ENCODE data around the gene EFNA5.

EFNA5 gene

DNA sequence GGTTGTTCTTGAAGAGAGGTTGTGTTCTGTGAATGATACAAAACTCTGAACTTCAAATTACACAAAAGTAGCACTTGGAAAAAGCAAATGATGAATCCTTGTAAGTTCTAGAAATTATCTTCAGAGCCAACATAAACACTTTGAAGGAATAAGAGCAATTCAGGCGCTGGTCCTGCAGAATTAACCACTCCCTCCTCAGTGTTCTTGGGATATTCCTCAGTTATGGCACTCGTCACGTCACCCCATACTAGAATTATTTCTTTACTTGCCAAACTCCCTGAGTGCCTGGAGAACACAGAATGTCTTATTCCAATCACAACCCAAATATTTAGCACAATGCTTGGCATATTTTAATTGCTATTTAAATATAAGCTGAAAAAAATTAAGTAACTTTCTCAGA, 126.3 kb downstream of the EFNA5 start:
- no peak for DNase-seq (ENCODE audit: low spot score)

DNA sequence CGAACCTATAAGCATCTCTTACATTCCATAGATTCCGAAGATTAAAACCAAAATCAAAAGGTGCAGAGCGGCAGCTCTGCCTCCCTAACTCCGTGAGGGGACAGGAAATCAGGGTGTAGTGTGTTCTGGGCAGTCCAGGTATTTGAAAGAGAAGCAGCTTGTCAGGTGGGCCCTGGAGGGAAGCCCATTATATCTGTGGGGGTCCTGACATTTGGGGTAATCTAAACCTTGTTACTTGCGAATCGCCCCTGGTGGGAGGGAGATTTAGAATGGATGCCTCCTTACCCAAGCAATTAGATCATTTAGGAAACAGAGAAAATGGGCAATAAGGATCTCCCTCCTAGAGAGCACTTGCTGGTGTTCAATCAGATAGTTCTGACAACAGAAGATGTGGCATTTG, 126.9 kb downstream of the EFNA5 start:
- DNase-seq (ENCODE audit: low spot score) = no peak

DNA sequence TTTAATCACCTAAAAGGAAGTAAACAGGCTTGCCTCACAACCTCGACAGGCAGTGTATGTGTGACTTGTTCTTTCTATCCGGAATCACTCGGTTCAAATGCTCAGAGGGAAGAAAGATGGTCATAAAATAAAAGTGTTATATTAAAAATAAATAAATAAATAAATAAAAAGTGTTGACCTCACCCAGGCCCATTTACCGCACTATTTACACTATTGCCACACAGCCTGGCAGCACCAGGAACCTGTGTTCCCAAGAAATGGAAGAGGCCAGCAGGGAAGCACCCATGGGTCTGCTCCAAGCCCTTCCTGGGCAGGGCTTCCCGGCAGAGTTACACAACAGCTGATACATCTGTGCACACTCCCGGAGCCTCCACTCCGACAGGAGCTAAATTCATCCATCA, 127.9 kb downstream of the EFNA5 start:
- DNase-seq (ENCODE audit: low spot score) = no peak

DNA sequence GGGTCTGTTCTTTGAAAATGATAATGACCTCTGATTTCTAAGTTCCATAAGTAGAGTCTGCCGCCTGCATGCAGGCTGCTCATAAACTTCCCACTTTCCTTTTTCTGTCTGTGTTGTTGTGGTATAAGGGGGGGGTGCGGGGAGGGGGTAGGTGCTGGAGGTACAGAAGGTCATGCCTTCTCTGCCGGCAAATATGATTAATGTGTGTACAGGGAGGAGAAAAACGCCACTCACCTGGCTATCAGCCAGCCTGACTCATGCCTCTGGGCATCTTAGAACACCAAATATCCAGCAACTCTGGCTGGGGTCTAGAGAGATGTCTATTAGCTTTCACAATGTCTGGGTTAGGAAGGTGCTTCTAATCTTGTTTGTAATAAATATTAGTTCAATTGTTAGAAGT, 128.3 kb downstream of the EFNA5 start:
- peak; percentile 75 for DNase-seq (ENCODE audit: low spot score)

DNA sequence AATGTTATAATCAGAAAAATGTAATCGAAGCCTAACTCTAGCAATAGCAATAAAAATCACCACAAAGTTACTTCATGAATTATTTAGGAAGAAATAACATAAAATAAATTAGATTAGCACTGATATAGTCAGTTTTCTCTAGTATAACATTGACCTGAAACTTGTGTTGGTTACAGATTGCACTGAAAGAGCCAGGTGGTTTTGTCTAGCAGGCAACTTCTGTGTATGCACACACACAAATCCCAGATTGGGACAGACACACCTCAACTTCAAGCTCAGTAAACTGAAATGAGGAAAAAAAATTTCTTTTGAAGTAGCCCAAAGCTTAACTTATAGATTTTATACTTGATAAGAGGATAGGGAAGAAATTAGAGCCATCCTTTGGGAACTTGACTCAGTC, 129.3 kb downstream of the EFNA5 start:
- no peak for DNase-seq (ENCODE audit: low spot score)

DNA sequence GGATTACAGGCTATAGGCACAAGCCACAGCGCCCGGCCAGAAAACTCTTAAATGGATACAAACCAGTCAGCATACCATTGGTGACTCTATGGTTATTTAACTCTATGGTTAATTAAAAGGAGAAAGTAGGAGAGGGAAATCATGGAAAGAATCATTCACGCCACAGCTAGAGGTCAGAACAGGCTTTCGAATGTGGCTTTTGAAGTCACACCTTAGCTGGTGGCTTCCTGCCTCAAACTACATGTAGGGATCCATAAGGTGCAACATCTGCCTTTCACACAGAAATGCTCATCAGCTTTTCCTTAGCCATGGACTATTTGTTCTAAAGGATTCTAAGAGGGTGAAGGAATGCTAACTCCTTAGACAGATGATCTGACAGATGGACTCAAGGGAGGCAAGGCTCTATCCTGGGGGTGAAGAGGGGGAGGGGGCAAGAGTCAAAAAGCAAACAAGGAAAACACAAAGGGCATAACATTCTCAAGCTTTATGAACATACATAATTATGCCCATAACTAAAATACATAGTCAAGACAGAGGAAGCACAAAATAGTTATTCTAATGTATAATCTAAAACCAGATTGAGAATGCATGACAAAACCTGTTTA, 130.9 kb downstream of the EFNA5 start:
- DNase-seq (ENCODE audit: low spot score) = no peak

DNA sequence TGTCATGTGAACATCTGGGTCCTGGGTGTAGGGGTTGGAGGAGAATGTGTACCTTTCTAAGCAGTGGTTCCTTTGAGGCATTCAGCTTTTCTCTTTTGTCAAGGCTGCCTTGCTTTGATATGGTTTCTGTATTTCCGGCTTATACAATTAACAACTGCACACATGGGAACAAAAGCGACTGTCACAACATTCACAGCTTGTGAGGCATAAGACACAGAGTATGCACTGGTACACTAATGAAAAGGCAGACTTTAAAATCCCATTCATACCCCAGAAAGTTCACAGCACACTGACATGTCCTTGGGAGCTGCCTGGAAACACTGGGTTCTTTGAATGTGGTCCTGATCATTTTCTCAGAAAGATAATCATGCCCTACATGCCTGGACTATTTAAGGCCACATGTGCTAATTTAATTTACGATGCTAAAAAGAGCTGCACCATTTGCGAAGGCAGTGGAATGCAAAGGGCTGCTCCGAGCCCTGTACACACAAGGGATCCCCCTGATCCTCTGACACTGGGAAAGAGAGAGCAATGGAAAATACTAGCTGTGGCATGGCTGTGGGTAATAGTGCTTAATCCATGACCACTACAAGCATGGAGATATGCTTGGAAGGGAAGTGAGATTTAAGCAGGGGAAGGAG, 131.8 kb downstream of the EFNA5 start:
- DNase-seq (ENCODE audit: low spot score) = no peak

DNA sequence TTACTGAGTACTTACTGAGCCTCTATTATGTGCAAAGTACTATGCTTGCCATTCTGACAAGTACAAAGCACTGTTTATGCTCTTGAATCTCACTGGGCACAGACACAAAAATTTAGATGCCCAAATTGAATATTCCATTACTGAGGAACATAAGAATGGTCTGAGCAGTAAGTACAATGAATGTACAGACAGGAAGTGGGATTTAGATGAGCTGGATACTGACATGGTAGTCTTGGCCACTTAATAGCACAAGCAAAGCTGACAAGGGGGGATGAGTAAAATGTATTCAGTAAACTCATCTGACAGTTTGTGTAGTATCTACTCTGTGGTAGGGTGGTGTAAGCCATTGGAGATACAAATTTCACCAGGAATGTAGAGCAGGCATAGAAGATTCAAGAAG, 132.4 kb downstream of the EFNA5 start:
- DNase-seq (ENCODE audit: low spot score) = no peak

DNA sequence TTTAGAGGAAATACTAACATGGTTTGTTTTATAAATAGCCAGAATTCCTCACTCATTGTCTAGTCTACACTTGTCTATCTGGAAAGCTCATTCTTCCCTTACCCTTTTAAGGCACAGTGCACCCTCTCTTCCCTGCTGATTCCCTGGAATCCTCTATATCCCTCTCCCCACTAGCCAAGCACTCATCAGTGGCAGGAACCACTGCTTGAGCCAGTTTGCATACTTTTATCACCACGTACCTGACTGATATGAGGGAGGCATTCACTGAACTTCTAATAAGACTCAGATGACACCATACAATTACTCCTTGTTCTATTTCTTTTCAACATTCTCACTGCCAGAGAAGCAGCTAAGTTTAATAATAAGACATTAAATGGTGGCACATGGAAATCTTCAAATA, 134.9 kb downstream of the EFNA5 start:
- DNase-seq (ENCODE audit: low spot score) = no peak

DNA sequence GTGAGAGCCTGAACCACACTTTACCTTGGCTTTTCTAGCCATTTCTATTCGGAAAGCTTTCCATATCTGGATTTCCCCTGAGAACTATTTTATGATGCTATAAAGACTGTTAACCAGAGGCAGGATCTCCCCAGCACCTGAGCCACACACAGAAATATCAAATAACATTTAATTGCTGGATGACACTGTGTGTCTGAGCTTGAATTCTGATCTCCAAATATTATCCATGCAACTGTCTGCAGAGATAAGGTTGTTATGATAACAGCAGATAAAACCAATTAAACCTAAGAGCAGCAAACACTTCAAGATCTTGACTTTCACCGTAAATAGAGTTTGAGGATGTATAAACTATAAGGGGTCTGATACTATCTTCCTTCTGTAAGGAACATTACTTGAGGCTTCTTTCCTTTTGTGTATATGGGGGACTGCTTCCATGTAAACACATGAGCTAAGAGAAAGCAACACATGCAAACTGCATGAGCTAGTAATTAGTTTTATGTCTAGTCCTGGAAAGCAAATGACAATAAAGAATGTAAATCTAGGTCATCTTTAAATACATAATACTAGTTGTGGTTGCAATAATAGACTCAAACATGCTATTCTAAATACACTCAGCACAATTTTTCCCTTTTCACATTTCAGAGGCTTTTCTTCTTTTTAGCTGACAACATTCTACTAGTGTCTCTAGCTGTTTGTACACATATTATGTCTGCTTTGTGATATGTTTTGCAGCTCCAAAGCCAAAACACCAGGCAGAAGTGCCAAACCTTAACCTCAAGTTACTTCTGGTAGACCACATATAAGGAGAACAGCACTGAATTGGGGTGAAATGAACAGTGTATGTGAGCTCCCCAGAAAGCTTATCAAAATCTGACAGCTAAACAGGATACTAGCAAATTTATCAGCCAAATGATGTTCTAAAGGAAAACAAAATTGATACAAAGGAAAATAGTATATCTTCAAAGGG, 136.5 kb downstream of the EFNA5 start:
- DNase-seq (ENCODE audit: low spot score) = no peak

DNA sequence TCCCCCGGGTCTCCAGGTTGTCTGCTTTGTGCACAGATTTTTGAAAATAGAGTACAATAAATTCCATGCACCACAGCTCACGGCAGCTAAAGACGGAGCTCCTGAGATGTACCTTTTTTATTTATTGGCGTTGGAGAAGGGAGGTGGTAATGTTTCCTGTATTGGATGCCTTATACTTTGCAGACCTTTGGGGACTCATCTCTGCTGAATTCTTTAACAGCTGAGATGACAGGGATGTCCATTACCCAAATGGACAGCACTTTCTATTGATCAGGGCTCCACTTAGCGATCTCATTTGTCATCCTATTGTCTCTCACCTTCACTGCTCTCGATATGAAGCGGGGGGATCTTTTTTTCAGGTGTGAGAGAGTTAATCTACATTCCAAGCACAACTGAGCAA, 137.8 kb downstream of the EFNA5 start:
- no peak for DNase-seq (ENCODE audit: low spot score)

DNA sequence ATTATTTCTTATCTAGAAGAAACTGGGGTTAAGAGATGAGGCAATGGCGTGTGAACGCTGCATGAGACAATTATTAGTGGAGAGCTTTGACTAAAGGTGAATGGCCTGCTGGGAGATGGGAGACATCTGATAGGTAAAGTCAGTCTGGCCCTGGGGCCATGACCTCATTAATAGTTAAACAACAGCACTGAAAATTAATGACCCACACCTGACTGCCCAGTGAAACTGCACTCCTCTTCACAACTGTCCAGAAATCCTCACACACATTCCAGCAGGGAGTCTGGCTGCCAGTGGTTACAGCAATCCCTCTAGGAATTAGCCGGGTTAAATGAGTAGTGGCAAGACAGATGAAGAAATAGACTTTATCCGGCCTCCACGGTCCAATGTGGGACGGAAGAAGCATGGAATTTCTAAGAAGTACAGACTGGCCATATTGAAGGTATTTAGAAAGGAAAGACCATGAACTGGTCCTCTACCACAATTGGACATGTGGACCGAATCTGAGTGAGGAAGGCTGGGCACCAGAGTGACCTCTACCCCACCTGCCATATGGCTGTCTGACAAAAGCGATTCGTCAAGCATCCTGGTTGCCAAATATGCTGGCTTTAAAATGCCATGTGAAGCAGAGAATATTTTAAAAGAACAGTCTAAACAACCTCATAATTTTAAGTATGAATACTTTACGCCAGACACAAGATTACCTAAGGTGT, 138.4 kb downstream of the EFNA5 start:
- no peak for DNase-seq (ENCODE audit: low spot score)

DNA sequence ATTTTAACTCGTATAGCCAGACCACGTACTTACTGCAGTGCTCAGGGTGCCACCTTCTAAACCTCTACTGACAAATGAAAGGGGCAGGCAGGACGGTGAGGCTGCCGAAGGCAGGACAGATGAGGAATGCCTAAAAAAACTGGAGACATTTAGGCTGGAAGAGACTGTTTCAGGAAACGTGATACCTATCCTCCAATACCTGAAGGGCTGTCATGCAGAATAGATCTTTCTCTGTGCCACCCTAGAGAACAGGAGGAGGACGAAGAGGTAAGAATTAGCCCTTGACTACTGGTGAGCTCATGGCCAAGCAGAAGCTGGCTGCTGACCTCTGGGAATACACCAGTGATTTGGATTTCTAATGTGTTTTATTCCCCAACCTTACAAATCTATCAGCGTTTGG, 139.4 kb downstream of the EFNA5 start:
- no peak for DNase-seq (ENCODE audit: low spot score)

DNA sequence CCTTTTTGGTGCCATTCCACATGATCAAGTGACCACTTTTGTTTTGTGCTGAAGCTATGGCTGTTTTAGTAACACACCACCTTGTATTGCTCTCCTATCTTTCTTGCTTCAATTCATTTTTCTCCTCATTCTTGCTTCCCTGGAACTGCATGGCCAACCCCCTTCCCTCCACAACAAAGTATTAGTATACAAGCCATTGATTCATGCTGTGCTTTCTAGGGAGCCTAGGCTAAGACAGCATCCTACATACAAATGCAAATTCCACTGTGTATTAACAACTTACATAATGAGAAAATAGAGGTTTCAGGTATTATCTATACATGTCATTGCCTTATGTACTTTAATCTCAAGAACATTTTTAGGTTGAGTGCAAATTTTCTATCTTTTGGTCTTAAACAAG, 141.1 kb downstream of the EFNA5 start:
- no peak for DNase-seq (ENCODE audit: low spot score)

DNA sequence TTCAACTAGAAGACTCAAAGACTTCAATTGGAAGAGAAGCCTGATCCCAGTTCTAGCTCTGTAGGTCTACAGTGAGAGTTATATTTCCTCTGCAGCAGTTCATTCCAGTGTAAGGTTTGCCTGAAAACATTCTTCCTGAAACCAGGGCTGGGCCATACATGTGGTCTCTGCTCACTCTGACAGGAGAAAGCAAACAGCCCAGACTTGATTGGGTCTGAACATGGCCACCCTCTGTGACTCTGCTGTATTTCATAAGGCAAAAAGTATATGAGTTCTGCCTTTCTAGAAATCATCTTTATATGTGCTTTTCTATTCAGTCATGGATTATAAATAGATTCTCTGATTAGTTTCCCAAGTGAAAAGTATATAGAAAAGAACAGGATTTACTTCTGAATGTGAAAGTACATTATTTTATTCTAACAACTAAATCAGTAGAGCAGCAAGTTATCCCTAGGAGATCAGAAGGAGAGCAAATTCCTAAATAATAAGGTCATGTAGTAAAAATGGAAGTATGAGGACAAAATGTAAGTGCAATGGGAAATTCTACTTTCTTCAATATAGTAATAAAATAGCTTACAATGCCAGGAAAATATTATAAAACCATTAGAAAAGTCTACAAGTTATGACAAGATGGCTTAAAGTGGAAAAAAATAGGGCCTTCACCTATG, 144.3 kb downstream of the EFNA5 start:
- DNase-seq (ENCODE audit: low spot score) = no peak

DNA sequence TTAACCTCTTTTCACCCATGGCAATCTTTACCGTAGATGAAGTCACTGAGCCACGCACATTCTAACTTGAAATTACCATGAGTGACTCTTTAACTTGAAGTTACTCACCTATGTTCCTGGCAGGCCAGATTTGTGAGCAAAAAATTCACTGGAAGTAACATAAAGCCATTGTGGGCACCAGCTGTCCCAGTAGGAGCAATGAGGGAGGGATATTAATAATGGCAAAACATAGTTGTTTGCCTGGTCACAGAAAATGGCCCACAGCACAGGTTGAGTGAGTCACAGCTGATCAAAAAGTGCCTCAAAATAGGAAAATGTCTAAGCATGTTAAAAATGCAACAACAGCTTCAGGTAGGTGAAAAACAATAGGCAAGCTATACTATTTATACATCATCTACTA, 146.6 kb downstream of the EFNA5 start:
- DNase-seq (ENCODE audit: low spot score) = no peak

DNA sequence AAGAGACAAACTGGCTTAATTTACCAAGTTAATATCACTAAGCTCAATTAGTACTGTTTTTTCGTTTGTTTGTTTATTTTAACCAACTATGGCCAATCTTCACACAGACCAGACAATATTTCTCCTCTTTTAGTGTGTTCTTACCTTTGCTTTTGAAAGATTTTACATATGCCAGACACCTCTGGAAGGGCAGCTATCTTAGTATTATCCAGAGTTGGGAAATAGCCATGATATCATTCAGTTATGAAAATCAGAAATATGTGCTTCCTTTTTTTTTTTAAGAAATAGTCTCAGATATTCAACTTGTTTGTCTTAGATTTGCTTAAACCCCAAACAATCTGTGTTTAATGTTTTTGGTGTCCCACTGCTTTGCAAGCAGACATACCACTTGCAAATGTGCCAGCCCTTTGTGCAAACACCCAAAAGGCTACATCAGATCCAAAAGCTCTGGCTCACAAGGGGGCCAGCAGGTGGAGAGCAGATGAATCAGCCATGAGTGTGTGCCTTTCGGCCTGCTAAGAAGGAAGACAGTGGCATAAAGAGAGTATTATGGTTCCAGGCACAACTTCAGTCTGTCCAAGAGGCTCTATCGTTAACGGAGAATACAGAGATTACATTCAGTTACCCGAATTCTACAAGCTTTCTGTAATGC, 147.6 kb downstream of the EFNA5 start:
- no peak for DNase-seq (ENCODE audit: low spot score)

DNA sequence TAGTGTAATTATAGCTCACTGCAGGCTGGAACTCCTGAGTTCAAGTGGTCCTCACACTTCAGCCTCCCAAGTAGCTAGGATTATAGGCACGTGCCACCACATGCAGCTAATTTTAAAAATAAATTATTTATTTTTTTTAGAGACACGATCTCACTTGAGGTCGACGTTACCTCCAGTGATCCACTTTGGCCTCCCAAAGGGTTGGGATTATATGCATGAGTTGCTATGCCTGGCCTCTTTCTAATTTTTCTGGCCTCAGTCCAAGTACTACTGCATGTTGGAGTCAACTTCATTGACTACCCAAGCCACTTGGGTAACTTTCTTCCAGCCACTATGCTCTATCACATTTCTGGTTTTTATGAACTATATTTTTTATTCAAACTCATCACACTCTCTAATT, 148.3 kb downstream of the EFNA5 start:
- DNase-seq (ENCODE audit: low spot score) = no peak

DNA sequence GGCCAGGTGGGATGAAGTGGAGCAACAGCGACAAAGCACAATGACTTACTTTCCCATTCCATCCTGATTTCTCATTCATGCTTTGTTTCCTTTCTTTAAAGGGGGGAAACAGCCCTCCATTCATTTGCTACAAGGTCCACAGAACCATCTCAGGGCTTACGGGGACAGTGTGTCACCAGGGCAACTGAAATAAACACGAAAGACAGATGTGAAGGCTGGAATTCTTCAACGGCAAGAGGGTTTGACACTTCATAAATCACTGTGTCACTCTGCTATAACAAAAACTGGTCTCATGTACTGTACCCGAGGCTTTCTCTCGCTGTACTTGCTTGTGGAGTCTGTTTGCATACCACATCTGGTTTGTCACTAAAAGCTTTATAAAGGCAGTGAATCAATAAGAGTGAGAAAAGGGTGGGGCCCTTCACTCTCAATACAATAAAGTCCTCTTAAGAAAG, 150.8 kb downstream of the EFNA5 start:
- DNase-seq (ENCODE audit: low spot score) = no peak

DNA sequence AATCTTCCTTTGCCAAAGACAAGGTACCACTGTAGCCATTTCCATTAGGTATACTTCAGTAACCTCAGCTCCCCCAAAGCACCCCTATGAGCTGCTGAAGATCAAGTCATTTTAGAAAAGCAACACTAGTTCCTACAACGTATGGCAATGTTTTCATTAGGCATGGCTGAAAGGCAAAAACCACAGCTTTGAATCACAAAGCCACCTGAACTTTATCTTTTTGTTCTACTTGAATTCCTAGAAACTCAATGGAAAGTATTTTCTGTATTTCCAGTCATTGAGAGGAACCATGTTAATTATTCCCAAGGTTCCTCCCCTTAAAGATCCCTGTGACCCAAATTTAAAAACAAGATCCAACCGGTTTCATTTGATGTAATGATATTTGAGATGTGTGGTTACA, 152.1 kb downstream of the EFNA5 start:
- no peak for DNase-seq (ENCODE audit: low spot score)

DNA sequence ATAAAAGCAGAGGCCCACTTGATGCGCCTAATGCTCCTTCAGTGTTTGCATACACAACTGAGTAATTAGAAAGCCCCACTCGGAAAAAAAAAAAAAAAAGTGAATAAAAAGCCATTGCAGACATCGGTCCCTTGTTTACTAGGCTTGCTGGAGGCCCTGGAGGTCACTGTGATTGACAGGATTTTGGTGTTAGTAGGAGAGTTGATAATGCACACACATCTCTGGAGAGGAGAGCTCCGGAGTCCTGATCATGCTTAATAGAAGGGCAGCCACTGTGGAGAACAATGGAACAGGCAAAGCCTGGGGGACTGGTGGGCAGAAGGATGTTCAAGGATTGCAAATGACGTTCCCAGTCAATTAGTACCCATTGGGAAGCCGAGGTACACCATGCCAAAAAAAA, 152.5 kb downstream of the EFNA5 start:
- no peak for DNase-seq (ENCODE audit: low spot score)
